Neural crest cell (in vitro differentiated cells): Measurements from ENCODE around the gene PIEZO2. TPM values are rescaled to one million over a fixed set of nuclear protein-coding genes. Genes with fewer than 3 reads are reported as not detected.

Experiments used
- DNase-seq: peaks from one replicate; pipeline ENCODE4 v3.0.0; 2021; ENCODE audit warnings: low read depth, mixed read lengths, low spot score
- H3K27ac Mint-ChIP-seq: one replicate; pipeline ENCODE4 v1.8.0; 2021; ENCODE audit warnings: mild to moderate bottlenecking, mixed read lengths; ENCODE audit not compliant: unreplicated experiment
- H3K27me3 Mint-ChIP-seq: 2 replicates; pipeline ENCODE4 v1.8.0; 2021; ENCODE audit warnings: low read depth, mild to moderate bottlenecking, mixed read lengths
- H3K36me3 Mint-ChIP-seq: 2 replicates; pipeline ENCODE4 v1.8.0; 2021; ENCODE audit warnings: low read depth, mild to moderate bottlenecking, mixed read lengths
- H3K4me1 Mint-ChIP-seq: 2 replicates; pipeline ENCODE4 v1.8.0; 2021; ENCODE audit warnings: mixed read lengths
- H3K4me3 Mint-ChIP-seq: one replicate; pipeline ENCODE4 v1.8.0; 2021; ENCODE audit warnings: mild to moderate bottlenecking, mixed read lengths
- H3K9me3 Mint-ChIP-seq: 2 replicates; pipeline ENCODE4 v1.8.0; 2021; ENCODE audit warnings: mixed read lengths
- CTCF ChIP-seq: fragments of 200-600 bp; sonication (generic); conservative IDR thresholded peaks from 2 replicates; pipeline ENCODE4 v1.5.0; 2021; ENCODE audit warnings: antibody characterized with exemption, mild to moderate bottlenecking
- total RNA-seq: library from RNA; stranded (reverse); gene quantifications from 2 replicates; pipeline ENCODE4 v1.2.1, GENCODE V29; 2021

Gene PIEZO2
- total RNA-seq, 1 donor from 2014 or later, result 15.5 TPM

DNA sequence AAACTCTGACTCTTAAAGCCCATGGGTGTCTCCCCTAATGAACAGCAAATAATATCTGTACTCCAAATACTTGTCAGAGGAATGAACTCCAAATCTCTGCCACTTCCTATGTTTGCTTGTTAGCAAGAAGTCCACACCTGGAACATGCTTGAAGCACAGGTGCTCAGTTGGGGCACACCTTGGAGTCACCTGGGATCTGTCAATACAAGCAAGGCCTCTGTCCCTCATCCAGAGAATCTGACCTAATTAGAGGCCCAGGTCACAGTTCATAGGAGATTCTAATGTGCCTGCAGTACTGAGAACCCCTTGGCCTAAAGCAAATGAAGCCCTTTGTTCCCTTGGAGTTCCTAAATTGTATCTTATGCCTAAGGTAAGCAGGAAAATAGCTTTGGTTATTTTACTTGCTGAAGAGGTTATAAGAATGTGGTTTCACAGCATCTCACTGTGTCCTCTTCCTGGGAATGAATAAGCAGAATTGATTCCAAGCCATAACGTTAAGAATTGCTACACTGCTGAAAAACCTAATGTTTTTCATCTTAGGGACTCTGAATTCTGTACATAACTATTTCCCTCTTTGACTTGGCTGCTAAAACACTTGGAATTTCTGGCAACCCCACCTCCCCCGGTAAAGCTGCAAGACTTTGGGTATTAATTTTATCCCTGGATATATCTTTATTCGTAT, 113.4 kb downstream of the PIEZO2 start:
- no peak for DNase-seq
- Mint-ChIP-seq H3K27me3 (no peaks in the 10 kb centered on the region), H3K36me3 (peaks cover 2% of the 10 kb centered on the region), H3K27ac (no peak overlapping the region), H3K4me1 (peaks cover 8% of the 10 kb centered on the region), H3K9me3 (no peaks in the 10 kb centered on the region), H3K4me3 (no peak overlapping the region)
- no peak for TF ChIP-seq CTCF

DNA sequence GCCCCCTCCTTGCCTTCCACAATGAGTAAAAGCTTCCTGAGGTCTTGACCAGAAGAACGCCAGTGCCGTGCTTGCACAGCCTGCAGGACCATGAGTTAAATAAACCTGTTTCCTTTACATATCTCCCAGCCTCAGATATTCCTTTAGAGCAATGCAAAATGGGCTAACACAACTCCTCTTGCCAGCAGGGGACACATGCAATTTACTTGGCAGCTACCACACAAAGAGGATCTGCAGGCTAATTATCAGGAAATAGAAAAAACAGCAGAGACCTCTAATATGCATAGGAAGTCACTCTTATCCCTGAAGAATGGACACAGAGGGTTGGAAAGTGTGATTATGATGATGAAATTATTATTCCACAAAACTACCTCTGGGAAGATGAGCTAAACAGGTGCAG, 114.0 kb downstream of the PIEZO2 start:
- no peak for DNase-seq
- H3K36me3 Mint-ChIP-seq, result peaks cover 2% of the 10 kb centered on the region
- no peaks in the 10 kb centered on the region for H3K27me3 Mint-ChIP-seq
- no peak for TF ChIP-seq CTCF
- no peak overlapping the region for H3K4me3 Mint-ChIP-seq
- no peaks in the 10 kb centered on the region for H3K9me3 Mint-ChIP-seq
- H3K4me1 Mint-ChIP-seq, result peaks cover 5% of the 10 kb centered on the region
- H3K27ac Mint-ChIP-seq, result peak overlapping the region; percentile 40

DNA sequence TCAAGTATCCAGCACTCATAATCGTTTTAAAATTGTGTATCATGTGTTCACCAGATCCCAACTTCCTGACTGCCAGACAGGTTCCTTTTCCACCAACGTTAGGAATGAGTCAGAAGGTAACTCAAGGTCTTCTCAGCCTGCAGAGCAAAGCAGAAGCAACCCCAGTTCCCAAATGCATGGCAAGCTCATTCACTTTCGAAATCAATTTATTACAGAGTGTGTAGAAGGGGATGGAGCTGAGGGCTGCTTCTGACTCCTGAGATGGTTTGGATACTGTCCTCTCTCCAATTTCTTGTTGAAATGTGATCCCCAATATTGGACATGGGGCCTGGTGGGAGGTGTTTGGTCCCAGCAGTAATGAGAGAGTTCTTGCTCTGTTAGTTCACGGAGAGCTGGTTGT, 114.5 kb downstream of the PIEZO2 start:
- H3K27ac Mint-ChIP-seq, result peak overlapping the region; percentile 40
- no peak overlapping the region for H3K4me3 Mint-ChIP-seq
- no peak for DNase-seq
- H3K27me3 Mint-ChIP-seq, result no peaks in the 10 kb centered on the region
- H3K4me1 Mint-ChIP-seq, result peaks cover 5% of the 10 kb centered on the region
- TF ChIP-seq CTCF, result no peak
- H3K36me3 Mint-ChIP-seq, result peaks cover 2% of the 10 kb centered on the region
- H3K9me3 Mint-ChIP-seq, result no peaks in the 10 kb centered on the region

DNA sequence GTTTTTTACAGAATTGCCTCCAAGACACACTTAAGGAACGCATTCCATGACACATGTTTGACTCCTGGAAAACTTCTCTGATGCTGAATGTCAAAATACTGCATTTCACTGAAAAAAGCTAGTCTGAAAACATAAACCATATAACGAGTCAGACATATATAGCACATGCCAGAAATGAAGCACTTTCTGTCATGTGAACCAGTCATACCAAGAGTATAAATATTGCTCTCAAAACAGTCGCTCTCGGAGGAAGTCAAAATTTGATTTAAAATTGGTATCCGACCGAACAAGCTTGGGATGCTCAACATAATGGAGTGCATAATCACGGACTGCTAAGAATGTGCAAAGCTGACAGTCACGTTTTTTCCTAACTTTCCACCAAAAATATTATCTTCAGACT, 115.9 kb downstream of the PIEZO2 start:
- Mint-ChIP-seq H3K27me3 (no peaks in the 10 kb centered on the region), H3K4me1 (peaks cover 5% of the 10 kb centered on the region), H3K36me3 (peaks cover 2% of the 10 kb centered on the region), H3K27ac (no peak overlapping the region), H3K4me3 (no peak overlapping the region), H3K9me3 (no peaks in the 10 kb centered on the region)
- no peak for DNase-seq
- no peak for TF ChIP-seq CTCF

DNA sequence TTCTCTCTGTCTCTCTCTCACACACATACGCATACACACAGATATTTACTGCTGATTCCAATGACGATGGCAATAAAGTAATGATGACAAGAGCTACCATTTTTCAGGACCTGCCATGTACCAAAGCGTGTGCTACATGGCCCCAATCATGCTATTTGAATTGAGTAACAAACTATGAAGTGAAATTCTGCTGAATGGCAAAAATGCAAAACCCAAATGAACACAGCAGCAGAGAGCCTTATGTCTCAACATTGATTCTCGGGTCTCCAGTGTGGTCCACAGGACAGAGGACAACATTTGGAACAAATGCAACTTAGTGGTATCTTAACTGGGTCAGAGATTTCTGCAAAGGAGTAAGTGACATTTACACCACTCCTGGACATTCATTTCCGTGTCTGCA, 117.4 kb downstream of the PIEZO2 start:
- Mint-ChIP-seq H3K27me3 (no peaks in the 10 kb centered on the region), H3K4me3 (no peak overlapping the region), H3K36me3 (peaks cover 2% of the 10 kb centered on the region), H3K9me3 (no peaks in the 10 kb centered on the region), H3K4me1 (peaks cover 5% of the 10 kb centered on the region), H3K27ac (no peak overlapping the region)
- TF ChIP-seq CTCF, result no peak
- no peak for DNase-seq
